ENCODE results near the gene CEP112.

Gene CEP112

GRCh38 chr17:66043419-66043818 is 148.5 kb downstream of the CEP112 start:
- no peak overlapping the region for H3K27ac ChIP-seq
- TF ChIP-seq CTCF (IDR thresholded peaks at IDR 0.05), result no peak
- TF ChIP-seq ZFX (IDR thresholded peaks at IDR 0.05; ENCODE audit: borderline replicate concordance), result no peak

GRCh38 chr17:66040402-66040801 is 151.5 kb downstream of the CEP112 start:
- H3K27ac ChIP-seq, result no peak overlapping the region
- no peak for TF ChIP-seq ZFX (IDR thresholded peaks at IDR 0.05; ENCODE audit: borderline replicate concordance)
- peak; percentile 35 for TF ChIP-seq CTCF (IDR thresholded peaks at IDR 0.05)

- no peak for TF ChIP-seq CTCF (IDR thresholded peaks at IDR 0.05)
- no peak for TF ChIP-seq ZFX (IDR thresholded peaks at IDR 0.05; ENCODE audit: borderline replicate concordance)
- H3K27ac ChIP-seq, result no peak overlapping the region
Measured at GRCh38 chr17:66038125-66038524, 153.8 kb downstream of the CEP112 start.

- H3K27ac ChIP-seq, result no peak overlapping the region
- no peak for TF ChIP-seq CTCF (IDR thresholded peaks at IDR 0.05)
- no peak for TF ChIP-seq ZFX (IDR thresholded peaks at IDR 0.05; ENCODE audit: borderline replicate concordance)
Measured at GRCh38 chr17:66037221-66037620, 154.7 kb downstream of the CEP112 start.

- no peak overlapping the region for H3K27ac ChIP-seq
- TF ChIP-seq ZFX (IDR thresholded peaks at IDR 0.05; ENCODE audit: borderline replicate concordance) (no peak), CTCF (IDR thresholded peaks at IDR 0.05) (no peak)
Measured at GRCh38 chr17:66032082-66032712, 159.7 kb downstream of the CEP112 start.

GRCh38 chr17:66025551-66025950 is 166.4 kb downstream of the CEP112 start:
- no peak for TF ChIP-seq CTCF (IDR thresholded peaks at IDR 0.05)
- no peak for TF ChIP-seq ZFX (IDR thresholded peaks at IDR 0.05; ENCODE audit: borderline replicate concordance)
- H3K27ac ChIP-seq, result no peak overlapping the region

GRCh38 chr17:66021757-66022156 is 170.2 kb downstream of the CEP112 start:
- no peak overlapping the region for H3K27ac ChIP-seq
- TF ChIP-seq CTCF (IDR thresholded peaks at IDR 0.05) (peak; percentile 35), ZFX (IDR thresholded peaks at IDR 0.05; ENCODE audit: borderline replicate concordance) (no peak)
